OCI-LY3 (cell line): Measurements from ENCODE around the gene CCDC117.

Experiments used
- H2AFZ ChIP-seq: fragments of 200-600, 300-600 bp; shearing (Covaris generic); 2 replicates; pipeline ENCODE4 v1.6.0; 2014; ENCODE audit warnings: antibody characterized with exemption, low read depth, low read length
- H3K27ac ChIP-seq: fragments of 200-600, 300-600 bp; sonication (generic); 2 replicates; pipeline ENCODE4 v1.5.1; 2014; ENCODE audit warnings: mild to moderate bottlenecking, low read length, moderate library complexity, mixed read lengths
- H3K27me3 ChIP-seq: fragments of 200-600, 300-600 bp; sonication (generic); 2 replicates; pipeline ENCODE4 v1.6.1; 2014; ENCODE audit warnings: low read depth, low read length, mixed read lengths
- H3K36me3 ChIP-seq: fragments of 200-600, 300-600 bp; sonication (generic); replicated peaks from 2 replicates; pipeline ENCODE3; 2014; ENCODE audit warnings: low read depth, low read length, mixed read lengths
- H3K4me1 ChIP-seq: fragments of 300-600, 200-600 bp; sonication (generic); 2 replicates; pipeline ENCODE4 v1.6.1; 2014; ENCODE audit warnings: low read length, mixed read lengths
- H3K4me2 ChIP-seq: fragments of 200-600, 300-600 bp; sonication (generic); 2 replicates; pipeline ENCODE4 v1.6.1; 2014; ENCODE audit warnings: low read length, mixed read lengths
- H3K4me3 ChIP-seq: fragments of 300-600, 200-600 bp; sonication (generic); 2 replicates; pipeline ENCODE4 v1.5.1; 2014; ENCODE audit warnings: antibody characterized with exemption, mild to moderate bottlenecking, low read length, moderate library complexity
- H3K79me2 ChIP-seq: fragments of 300-600, 200-600 bp; shearing (Covaris generic); 2 replicates; pipeline ENCODE4 v1.6.1; 2014; ENCODE audit warnings: mild to moderate bottlenecking, low read length, mixed read lengths
- H3K9ac ChIP-seq: fragments of 300-600, 200-600 bp; shearing (Covaris generic); 2 replicates; pipeline ENCODE4 v1.6.0; 2014; ENCODE audit warnings: mild to moderate bottlenecking, low read length, moderate library complexity
- H3K9me3 ChIP-seq: fragments of 200-600, 300-600 bp; shearing (Covaris generic); 2 replicates; pipeline ENCODE4 v1.6.1; 2014; ENCODE audit warnings: low read length, mixed read lengths; ENCODE audit not compliant: insufficient read depth
- H4K20me1 ChIP-seq: fragments of 200-600, 300-600 bp; sonication (generic); 2 replicates; pipeline ENCODE4 v1.6.1; 2016; ENCODE audit warnings: low read length, mixed read lengths; ENCODE audit not compliant: insufficient read depth
- CTCF ChIP-seq: fragments of 200-600, 300-600 bp; sonication (generic); IDR thresholded peaks from 2 replicates; pipeline ENCODE4 v1.5.1; 2014; ENCODE audit warnings: antibody characterized with exemption, low read length, low read depth
- EZH2phosphoT487 ChIP-seq: fragments of 200-600 bp; shearing (Covaris generic); IDR thresholded peaks from 2 replicates; pipeline ENCODE4 v1.6.1; 2018; ENCODE audit warnings: antibody characterized with exemption, mixed run types, low read depth

The CCDC117 gene

GRCh38 chr22:28772633-28773460, at the start of gene CCDC117:
Gene CCDC117, plus strand, starts transcription at chr22:28772695. Its CDS starts 155 bp downstream, at chr22:28772850.
- Histone ChIP-seq H3K4me1 (peaks cover 9% of the 10 kb centered on the region), H4K20me1 (no peaks in the 10 kb centered on the region), H3K4me2 (peak within 1 kb of the TSS; percentile 75), H3K9ac (peak within 1 kb of the TSS; percentile 76), H3K4me3 (peak within 1 kb of the TSS; percentile 80), H3K79me2 (peaks cover 53% of the 10 kb centered on the region), H2AFZ (peak within 1 kb of the TSS; percentile 97), H3K27me3 (no peaks in the 10 kb centered on the region), H3K9me3 (no peaks in the 10 kb centered on the region), H3K36me3 (peaks cover 17% of the 10 kb centered on the region), H3K27ac (peak within 1 kb of the TSS; percentile 65)
- TF ChIP-seq CTCF: no peak; the same call in 1 of the 2 replicates
- TF ChIP-seq EZH2phosphoT487: no peak

- no peaks in the 10 kb centered on the region for H3K9me3 ChIP-seq
- no peak overlapping the region for H3K4me2 ChIP-seq
- no peak overlapping the region for H3K9ac ChIP-seq
- H3K27me3 ChIP-seq: no peaks in the 10 kb centered on the region
- H4K20me1 ChIP-seq: no peaks in the 10 kb centered on the region
- peaks cover 27% of the 10 kb centered on the region for H3K4me1 ChIP-seq
- no peak overlapping the region for H3K4me3 ChIP-seq
- peaks cover 37% of the 10 kb centered on the region for H3K36me3 ChIP-seq
- TF ChIP-seq EZH2phosphoT487 (no peak), CTCF (no peak)
- no peak overlapping the region for H3K27ac ChIP-seq
- H2AFZ ChIP-seq: no peak overlapping the region
- H3K79me2 ChIP-seq: peaks cover 15% of the 10 kb centered on the region
Measured at GRCh38 chr22:28728002-28728401, 44.5 kb upstream of the CCDC117 start.

GRCh38 chr22:28728621-28729313, 43.7 kb upstream of the CCDC117 start:
- Histone ChIP-seq H3K4me3 (no peak overlapping the region), H3K9ac (no peak overlapping the region), H3K79me2 (peaks cover 15% of the 10 kb centered on the region), H4K20me1 (no peaks in the 10 kb centered on the region), H3K27ac (peak overlapping the region; percentile 53), H3K36me3 (peaks cover 39% of the 10 kb centered on the region), H3K9me3 (no peaks in the 10 kb centered on the region), H3K4me2 (peak overlapping the region; percentile 42), H3K4me1 (peaks cover 27% of the 10 kb centered on the region), H3K27me3 (no peaks in the 10 kb centered on the region), H2AFZ (no peak overlapping the region)
- TF ChIP-seq EZH2phosphoT487 (no peak), CTCF (no peak)

- H3K27ac ChIP-seq: peak overlapping the region; percentile 53
- peak overlapping the region; percentile 42; the same call in 1 of the 2 replicates for H3K4me2 ChIP-seq
- H3K4me3 ChIP-seq: no peak overlapping the region
- peaks cover 15% of the 10 kb centered on the region for H3K79me2 ChIP-seq
- H3K9ac ChIP-seq: no peak overlapping the region
- no peak overlapping the region for H2AFZ ChIP-seq
- H4K20me1 ChIP-seq: no peaks in the 10 kb centered on the region
- H3K4me1 ChIP-seq: peaks cover 27% of the 10 kb centered on the region
- H3K9me3 ChIP-seq: no peaks in the 10 kb centered on the region
- TF ChIP-seq EZH2phosphoT487: no peak
- no peak for TF ChIP-seq CTCF
- no peaks in the 10 kb centered on the region for H3K27me3 ChIP-seq
- H3K36me3 ChIP-seq: peaks cover 38% of the 10 kb centered on the region
Measured at GRCh38 chr22:28730179-28730578, 42.3 kb upstream of the CCDC117 start.
